ENCODE data around the gene OPN1MW.
"Not testable (repeated sequence)": the region's sequence is repeated elsewhere in the genome, so short reads cannot be mapped to it uniquely, and the experiment has no call there.

Gene OPN1MW

DNA sequence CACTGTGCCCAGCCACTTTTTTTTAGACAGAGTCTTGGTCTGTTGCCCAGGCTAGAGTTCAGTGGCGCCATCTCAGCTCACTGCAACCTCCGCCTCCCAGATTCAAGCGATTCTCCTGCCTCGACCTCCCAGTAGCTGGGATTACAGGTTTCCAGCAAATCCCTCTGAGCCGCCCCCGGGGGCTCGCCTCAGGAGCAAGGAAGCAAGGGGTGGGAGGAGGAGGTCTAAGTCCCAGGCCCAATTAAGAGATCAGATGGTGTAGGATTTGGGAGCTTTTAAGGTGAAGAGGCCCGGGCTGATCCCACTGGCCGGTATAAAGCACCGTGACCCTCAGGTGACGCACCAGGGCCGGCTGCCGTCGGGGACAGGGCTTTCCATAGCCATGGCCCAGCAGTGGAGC is at the start of gene OPN1MW:
Gene OPN1MW (plus strand): TSS at position 301 of the 400 bp plus-strand sequence. CDS start 82 bp downstream, at position 383.
- in situ Hi-C loops (cut with MboI; ENCODE audit: low sequenced_read_pairs) = not testable (repeated sequence)

DNA sequence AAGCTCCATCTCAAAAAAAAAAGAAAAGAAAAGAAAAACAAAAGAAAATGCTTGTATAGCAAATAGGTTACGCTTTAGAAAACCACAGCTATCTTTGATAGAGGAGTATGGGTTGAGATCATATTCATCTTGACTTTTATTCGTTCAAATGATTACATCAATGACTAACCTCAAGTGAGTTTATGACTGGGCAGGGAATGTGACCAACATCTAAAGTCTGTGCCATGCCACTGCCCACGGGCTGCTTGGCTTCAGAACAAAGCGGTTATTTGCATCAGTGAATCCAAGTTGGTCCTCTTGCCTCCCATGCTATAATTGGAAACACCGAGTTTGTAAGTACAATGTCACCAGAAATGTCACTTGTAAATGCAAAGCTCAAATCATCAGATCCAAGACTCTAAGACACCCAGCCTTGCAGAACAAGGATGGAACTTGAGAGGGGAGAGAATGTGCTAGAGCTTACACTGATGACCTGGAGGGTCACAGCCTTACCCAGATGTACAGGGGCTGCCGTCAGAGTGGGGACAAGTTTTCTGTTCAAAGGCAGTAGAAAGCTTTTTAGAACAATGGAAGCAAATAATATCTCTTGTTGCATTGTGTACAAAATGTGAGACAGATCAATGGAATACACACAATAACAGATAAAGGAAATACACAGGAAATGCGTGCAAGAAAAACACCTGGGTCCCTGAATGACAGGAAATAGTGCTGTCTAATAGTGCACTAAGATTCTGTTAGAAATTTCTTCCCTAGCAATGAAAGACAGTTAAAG is 46.8 kb upstream of the OPN1MW start:
- in situ Hi-C loops (cut with MboI; ENCODE audit: low sequenced_read_pairs) = no loop called here

DNA sequence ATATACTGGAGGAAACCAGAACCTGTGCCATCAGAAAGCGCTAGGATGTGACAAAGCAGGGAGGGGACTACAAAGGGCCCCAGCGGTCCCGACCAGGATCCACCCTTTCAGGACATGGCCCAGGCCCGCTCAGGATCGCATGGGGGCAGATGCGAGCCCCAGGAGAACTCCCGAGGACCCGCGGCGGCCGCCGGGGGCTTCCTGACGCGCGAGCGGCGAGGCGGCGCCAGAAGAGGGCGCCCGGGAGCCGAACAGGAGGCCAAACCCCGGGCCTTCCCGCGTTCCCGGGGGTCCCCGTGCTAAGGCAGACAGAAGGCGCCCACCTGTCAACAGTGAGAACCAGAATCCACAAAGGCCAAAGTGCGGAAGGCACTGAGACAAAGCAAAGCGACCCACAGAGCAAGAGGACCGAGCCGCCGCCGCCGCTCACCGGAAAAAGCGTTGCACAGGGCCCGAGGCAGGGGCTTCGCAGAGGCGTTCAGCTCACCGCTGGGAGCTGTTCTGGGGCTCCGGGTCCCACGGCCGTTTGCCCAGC is 45.7 kb upstream of the OPN1MW start:
- in situ Hi-C loops (cut with MboI; ENCODE audit: low sequenced_read_pairs) = no loop called here

DNA sequence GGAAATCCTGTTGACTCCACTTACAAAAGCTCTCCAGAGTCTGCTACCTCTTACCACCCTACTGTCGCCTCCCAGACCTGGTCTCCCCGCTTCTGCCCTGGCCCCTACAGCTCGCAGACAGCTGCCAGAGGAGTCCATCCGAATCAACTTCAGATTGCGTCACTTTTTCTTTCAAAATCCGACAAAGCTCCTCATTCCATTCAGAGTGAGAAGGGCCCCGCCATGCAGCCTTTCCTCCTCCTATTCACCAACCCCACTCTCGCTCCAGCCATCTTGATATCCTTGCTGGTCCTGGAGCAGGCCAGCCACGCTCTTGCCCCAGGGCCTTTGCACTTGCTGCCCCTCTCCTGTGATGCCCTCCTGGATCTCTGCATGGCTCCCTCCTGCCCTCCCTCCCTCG is 43.5 kb upstream of the OPN1MW start:
- in situ Hi-C loops (cut with MboI; ENCODE audit: low sequenced_read_pairs) = no loop called here

DNA sequence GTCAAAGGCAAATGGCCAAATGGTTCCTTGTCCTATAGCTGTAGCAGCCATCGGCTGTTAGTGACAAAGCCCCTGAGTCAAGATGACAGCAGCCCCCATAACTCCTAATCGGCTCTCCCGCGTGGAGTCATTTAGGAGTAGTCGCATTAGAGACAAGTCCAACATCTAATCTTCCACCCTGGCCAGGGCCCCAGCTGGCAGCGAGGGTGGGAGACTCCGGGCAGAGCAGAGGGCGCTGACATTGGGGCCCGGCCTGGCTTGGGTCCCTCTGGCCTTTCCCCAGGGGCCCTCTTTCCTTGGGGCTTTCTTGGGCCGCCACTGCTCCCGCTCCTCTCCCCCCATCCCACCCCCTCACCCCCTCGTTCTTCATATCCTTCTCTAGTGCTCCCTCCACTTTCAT is 42.2 kb upstream of the OPN1MW start:
- in situ Hi-C loops (cut with MboI; ENCODE audit: low sequenced_read_pairs) = no loop called here

DNA sequence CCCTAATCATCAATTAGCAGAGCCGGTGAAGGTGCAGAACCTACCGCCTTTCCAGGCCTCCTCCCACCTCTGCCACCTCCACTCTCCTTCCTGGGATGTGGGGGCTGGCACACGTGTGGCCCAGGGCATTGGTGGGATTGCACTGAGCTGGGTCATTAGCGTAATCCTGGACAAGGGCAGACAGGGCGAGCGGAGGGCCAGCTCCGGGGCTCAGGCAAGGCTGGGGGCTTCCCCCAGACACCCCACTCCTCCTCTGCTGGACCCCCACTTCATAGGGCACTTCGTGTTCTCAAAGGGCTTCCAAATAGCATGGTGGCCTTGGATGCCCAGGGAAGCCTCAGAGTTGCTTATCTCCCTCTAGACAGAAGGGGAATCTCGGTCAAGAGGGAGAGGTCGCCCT is 41.7 kb upstream of the OPN1MW start:
- in situ Hi-C loops (cut with MboI; ENCODE audit: low sequenced_read_pairs) = no loop called here

DNA sequence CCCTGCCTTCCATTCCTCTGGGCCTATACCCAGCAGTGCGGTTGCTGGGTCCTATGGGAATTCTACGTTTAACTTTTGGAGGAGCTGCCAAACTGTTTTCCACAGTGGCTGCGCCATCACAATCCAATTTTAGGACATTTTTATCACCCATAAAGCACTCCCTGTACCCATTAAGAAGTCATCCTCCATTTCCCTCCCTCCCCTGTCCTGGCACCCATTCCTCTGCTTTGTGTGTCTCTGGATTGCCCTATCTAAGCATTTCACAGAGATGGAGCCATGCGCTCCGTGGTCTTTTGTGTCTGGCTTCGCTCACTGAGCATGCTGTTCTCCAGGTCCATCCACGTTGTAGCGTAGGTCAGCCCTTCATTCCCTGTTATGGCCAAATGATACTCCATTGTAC is 40.0 kb upstream of the OPN1MW start:
- in situ Hi-C loops (cut with MboI; ENCODE audit: low sequenced_read_pairs) = no loop called here

DNA sequence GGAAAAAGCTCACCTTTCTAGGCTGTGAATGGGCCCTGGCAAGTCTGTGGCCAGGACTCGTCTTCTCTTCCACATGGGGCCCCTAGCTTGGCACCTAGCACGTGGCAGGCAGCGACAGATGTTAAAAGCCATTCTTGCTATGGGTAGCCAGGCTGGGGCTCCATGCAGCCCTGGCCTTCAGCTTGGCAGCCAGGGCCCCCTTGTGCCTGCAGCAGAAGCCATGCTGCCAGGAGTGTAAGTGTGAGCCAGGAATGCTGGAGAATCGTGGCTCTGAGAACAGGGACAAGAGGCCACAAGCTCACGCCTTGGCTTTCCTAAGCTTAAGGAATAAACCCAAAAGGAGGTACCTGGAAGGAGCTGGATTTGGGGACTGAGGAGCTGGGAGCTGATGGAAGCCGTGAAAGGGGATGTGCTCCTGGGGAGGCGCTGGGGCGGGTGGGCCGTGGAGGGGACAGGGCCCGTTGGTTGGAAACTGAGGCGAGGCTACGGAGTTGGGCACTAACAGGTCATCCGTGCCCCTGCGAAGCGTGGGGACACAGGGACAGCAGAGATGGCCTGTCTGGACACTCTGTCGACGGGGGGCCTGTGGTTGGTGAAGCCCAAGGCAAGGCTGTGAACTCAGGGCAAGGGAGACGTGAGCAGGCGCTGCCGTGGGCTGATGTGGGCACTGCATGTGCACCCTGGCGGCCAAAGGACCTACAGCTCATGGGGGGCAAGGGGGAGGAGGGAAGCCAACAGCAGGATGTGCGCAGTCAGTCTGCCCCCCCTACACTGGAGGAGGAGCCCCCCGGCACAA is 39.2 kb upstream of the OPN1MW start:
- in situ Hi-C loops (cut with MboI; ENCODE audit: low sequenced_read_pairs) = no loop called here

DNA sequence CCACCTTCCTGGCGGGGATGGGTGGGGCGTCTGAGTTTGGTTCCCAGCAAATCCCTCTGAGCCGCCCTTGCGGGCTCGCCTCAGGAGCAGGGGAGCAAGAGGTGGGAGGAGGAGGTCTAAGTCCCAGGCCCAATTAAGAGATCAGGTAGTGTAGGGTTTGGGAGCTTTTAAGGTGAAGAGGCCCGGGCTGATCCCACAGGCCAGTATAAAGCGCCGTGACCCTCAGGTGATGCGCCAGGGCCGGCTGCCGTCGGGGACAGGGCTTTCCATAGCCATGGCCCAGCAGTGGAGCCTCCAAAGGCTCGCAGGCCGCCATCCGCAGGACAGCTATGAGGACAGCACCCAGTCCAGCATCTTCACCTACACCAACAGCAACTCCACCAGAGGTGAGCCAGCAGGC is 38.4 kb upstream of the OPN1MW start, which contains the start of gene OPN1LW:
Gene OPN1LW (plus strand): TSS at position 234 of the 400 bp plus-strand sequence. CDS start 41 bp downstream, at position 275.
- in situ Hi-C loops (cut with MboI; ENCODE audit: low sequenced_read_pairs) = not testable (repeated sequence)

DNA sequence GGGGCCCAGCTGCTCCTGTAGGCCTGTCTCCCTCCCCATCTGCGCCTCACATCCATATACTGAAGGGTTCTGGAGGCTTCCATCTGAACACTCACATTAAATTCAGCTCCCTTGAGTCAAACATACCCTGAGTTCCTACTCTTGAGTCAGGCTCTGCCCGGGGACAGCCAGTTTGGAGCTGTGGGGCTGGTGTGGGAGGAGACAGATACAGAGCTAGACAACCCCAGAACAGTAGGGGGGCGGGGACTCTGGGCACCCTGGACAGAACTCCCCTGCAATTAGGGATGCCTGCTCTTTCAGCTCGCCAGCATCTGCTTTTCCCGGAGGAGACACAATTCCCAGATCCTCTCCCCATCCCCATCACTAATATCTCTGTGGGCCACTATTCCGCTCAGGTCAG is 31.4 kb upstream of the OPN1MW start:
- in situ Hi-C loops (cut with MboI; ENCODE audit: low sequenced_read_pairs) = not testable (repeated sequence)

DNA sequence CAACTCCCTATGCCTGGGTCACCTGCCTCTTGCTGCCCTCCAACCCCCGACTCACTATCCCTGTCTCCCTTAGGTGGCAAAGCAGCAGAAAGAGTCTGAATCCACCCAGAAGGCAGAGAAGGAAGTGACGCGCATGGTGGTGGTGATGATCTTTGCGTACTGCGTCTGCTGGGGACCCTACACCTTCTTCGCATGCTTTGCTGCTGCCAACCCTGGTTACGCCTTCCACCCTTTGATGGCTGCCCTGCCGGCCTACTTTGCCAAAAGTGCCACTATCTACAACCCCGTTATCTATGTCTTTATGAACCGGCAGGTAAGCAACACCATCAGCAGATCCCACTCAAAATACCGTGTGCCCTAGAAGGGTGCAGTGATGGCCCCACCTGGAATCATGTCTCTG is 26.2 kb upstream of the OPN1MW start:
- in situ Hi-C loops (cut with MboI; ENCODE audit: low sequenced_read_pairs) = not testable (repeated sequence)

DNA sequence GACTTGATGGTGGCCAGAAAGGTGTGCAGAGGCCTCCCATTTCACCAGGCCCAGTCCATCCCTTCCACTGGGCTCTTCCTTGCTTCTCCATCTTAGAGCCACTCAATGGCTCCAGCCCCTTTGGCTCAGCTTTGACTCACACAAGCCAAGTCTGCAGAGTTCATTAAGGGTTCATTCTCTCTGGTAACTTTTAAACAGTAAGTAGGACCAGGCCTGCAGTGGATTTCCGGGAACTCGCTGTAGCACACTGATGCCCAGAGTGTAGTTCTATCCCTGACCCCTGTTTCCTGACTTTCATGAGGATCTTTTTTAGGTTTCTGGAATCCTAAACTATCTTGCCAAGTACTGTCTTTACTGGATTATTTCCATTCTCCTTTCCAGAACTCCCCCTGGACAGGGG is 25.2 kb upstream of the OPN1MW start:
- in situ Hi-C loops (cut with MboI; ENCODE audit: low sequenced_read_pairs) = not testable (repeated sequence)

DNA sequence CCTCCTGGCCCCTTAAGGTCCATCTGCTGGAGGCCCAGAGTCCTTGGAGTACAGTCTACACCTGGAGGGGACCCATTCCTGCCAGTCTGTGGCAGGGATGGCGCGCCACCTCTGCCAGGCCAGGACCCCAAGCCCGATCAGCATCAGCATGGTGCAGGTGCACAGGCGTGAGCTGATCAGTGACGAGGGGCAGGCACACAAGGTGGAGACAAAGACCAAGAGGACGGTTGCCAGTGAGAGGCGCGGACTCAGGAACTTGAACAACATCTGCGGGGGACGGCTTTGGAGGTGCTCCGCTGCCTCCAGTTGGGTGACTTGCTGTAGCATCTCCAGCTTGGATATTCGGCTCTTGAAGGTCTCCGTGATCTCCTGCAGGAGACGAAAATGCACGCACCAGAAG is 23.1 kb upstream of the OPN1MW start:
- in situ Hi-C loops (cut with MboI; ENCODE audit: low sequenced_read_pairs) = not testable (repeated sequence)

DNA sequence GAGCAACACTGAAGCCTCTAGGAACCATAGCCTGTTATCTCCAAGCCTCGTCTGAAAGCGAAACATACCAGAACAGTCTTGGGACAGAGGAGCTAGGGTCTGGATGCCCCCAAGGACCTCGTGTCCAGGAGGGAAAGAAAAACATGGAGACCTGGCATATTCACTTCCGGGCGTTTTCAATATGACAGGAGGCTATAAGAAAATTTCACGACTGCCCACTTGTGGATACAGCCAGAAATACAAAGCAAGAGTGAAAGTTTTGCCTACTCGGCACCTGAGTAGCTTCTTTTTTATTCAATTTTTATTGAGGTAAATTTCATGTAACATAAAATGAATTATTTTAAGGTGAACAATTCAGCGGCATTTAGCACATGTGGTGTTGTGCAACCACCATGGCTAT is 17.5 kb upstream of the OPN1MW start:
- in situ Hi-C loops (cut with MboI; ENCODE audit: low sequenced_read_pairs) = not testable (repeated sequence)

DNA sequence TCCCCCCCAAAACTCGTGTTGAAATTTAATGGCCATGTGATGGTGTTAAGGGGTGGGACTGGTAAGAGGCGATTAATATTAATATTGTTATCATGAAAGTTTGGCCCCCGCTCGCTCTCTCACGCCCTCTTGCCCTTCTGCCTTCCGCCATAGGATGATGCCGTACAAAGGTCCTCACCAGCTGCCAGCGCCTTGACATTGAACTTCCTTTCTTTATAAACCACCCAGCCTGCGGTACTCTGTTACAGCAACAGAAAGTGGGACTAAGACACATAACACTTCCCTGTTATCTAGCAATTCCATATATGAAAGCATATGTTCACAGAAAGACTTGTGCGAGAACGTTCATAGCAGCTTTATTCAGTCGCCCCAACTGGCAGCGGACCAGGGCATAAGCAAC is 14.0 kb upstream of the OPN1MW start:
- in situ Hi-C loops (cut with MboI; ENCODE audit: low sequenced_read_pairs) = not testable (repeated sequence)

DNA sequence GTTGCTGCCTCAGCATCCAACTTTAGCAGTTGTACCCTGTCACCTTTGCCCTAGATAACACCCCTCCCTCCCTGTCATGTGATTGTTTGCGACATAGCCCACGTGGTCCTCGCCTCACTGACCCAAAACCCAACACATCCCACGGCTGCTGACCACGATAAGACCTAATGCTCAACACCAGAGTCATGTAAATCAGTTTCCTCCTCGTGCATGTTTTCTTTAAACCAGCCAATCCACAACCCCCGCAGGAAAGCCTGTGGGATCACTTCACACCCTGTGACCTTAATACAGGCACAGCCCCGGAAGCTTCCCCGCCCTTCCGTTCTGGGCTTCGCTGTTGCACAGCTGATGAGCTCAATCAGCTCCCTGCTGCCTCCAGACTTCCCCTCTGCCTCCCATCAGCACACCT is 9.9 kb upstream of the OPN1MW start:
- in situ Hi-C loops (cut with MboI; ENCODE audit: low sequenced_read_pairs) = not testable (repeated sequence)

DNA sequence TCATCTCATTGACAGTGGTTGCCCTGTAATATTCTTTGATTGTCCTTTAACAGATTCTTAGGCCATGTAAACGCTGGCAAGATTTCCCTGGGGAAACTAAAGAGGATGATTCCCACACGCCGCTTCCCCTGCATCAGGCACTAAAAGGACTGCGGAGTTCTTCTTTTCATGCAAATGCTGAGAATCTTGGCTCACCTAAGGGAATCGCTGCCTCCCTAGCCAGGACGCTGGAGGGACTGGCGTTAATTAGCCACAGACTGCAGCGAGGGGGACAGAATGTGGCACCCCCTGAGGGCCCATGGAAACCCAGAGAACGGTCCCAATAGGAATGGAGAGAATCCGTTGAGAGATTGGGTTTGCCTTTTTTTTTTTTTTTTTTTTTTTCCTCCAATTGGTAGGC is 8.0 kb upstream of the OPN1MW start:
- in situ Hi-C loops (cut with MboI; ENCODE audit: low sequenced_read_pairs) = not testable (repeated sequence)

DNA sequence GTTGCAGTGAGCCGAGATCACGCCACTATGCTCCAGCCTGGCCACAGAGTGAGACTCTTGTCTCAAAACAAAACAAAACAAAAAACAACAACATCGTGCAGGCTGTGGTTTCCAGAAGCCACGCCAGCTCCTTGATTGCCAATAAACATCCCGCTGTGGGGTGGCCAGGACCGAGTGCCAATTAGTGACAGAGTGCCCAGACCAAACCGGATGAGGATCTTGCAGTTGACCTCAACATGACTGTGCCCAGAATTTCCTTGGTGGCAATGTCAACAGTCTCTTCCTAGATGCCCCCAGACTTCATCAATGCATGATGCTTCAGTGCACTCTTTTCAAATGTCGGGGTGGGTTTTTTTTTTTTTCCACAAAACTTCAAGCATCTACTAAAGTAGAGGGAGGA is 1.4 kb downstream of the OPN1MW start:
- in situ Hi-C loops (cut with MboI; ENCODE audit: low sequenced_read_pairs) = not testable (repeated sequence)

DNA sequence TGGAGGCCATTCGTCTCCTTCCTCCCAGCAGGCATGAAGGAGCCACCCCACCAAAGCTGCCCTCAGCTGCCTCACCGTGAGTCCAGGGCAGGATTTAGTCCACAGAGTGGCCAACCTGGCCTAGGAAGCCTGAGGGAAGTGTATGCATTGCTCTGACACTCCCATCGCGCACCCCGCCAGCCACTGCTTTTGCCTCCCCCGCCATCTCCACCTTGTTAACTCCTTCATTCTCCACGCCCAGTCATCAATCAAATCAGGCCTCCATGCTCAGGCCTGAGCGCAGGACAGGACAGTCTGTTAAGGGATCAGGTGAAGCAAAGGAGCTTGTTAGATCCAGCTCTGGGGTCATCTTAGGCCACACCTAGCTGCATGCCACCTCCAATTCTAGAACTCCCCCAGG is 10.4 kb downstream of the OPN1MW start:
- in situ Hi-C loops (cut with MboI; ENCODE audit: low sequenced_read_pairs) = not testable (repeated sequence)

DNA sequence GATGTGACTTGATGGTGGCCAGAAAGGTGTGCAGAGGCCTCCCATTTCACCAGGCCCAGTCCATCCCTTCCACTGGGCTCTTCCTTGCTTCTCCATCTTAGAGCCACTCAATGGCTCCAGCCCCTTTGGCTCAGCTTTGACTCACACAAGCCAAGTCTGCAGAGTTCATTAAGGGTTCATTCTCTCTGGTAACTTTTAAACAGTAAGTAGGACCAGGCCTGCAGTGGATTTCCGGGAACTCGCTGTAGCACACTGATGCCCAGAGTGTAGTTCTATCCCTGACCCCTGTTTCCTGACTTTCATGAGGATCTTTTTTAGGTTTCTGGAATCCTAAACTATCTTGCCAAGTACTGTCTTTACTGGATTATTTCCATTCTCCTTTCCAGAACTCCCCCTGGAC is 11.9 kb downstream of the OPN1MW start:
- in situ Hi-C loops (cut with MboI; ENCODE audit: low sequenced_read_pairs) = not testable (repeated sequence)

DNA sequence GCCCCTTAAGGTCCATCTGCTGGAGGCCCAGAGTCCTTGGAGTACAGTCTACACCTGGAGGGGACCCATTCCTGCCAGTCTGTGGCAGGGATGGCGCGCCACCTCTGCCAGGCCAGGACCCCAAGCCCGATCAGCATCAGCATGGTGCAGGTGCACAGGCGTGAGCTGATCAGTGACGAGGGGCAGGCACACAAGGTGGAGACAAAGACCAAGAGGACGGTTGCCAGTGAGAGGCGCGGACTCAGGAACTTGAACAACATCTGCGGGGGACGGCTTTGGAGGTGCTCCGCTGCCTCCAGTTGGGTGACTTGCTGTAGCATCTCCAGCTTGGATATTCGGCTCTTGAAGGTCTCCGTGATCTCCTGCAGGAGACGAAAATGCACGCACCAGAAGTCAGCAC is 14.1 kb downstream of the OPN1MW start:
- in situ Hi-C loops (cut with MboI; ENCODE audit: low sequenced_read_pairs) = not testable (repeated sequence)

Data from hTERT RPE-1 (cell line).